ENCODE results near the gene TMEM114.

The TMEM114 gene

GRCh38 chr16:8533509-8533908 lies 56.8 kb downstream of the TMEM114 start:
- TF ChIP-seq CTCF (IDR thresholded peaks at IDR 0.05): no peak

GRCh38 chr16:8530752-8531384 lies 59.4 kb downstream of the TMEM114 start:
- no peak for TF ChIP-seq CTCF (IDR thresholded peaks at IDR 0.05)

GRCh38 chr16:8528471-8528870 lies 61.8 kb downstream of the TMEM114 start:
- TF ChIP-seq CTCF (IDR thresholded peaks at IDR 0.05): no peak

GRCh38 chr16:8523932-8524331 lies 66.4 kb downstream of the TMEM114 start:
- TF ChIP-seq CTCF (IDR thresholded peaks at IDR 0.05): no peak

- TF ChIP-seq CTCF (IDR thresholded peaks at IDR 0.05): no peak
Measured at GRCh38 chr16:8522757-8523156, 67.6 kb downstream of the TMEM114 start.

GRCh38 chr16:8519643-8520042 lies 70.7 kb downstream of the TMEM114 start:
- no peak for TF ChIP-seq CTCF (IDR thresholded peaks at IDR 0.05)
